GM23338 (cell line): ENCODE results near the gene CCBE1.

Experiments used
- CTCF ChIP-seq, 2 experiments: fragments of 200-600 bp in 1 of 2; sonication (generic) in 1 of 2; conservative IDR thresholded peaks; 2 replicates each; pipeline versions ENCODE4 v1.5.1 to v1.6.1; 2016 to 2017; ENCODE audit warnings: antibody characterized with exemption in 2 of 2, low read depth in 2 of 2, mild to moderate bottlenecking in 2 of 2, moderate library complexity in 1 of 2
- EZH2 ChIP-seq: fragments of 200-600 bp; sonication (generic); IDR thresholded peaks from one replicate; pipeline ENCODE4 v1.8.0; 2017; ENCODE audit warnings: antibody characterized with exemption, mild to moderate bottlenecking, low read depth; ENCODE audit not compliant: unreplicated experiment
- POLR2AphosphoS5 ChIP-seq: IDR thresholded peaks from 2 replicates; pipeline ENCODE4 v1.6.1; 2016; ENCODE audit warnings: antibody characterized with exemption, low read depth
- REST ChIP-seq: IDR thresholded peaks from one replicate; pipeline ENCODE4 v1.6.1; 2018; ENCODE audit warnings: antibody characterized with exemption; ENCODE audit not compliant: unreplicated experiment

- no peak for TF ChIP-seq CTCF (conservative IDR thresholded peaks at IDR 0.05; ENCODE audit: low read depth in 2 of 2)
- TF ChIP-seq REST: no peak
- TF ChIP-seq POLR2AphosphoS5: no peak
- no peak for TF ChIP-seq EZH2
Observed at GRCh38 chr18:59651071-59651470, 46.2 kb downstream of the CCBE1 start.
